Loucy (cell line): ENCODE results near the gene RPL26.

Experiments used
- EZH2phosphoT487 ChIP-seq: fragments of 200-600 bp; IDR thresholded peaks from 2 replicates; pipeline ENCODE4 v1.6.1; 2018; ENCODE audit warnings: antibody characterized with exemption, mild to moderate bottlenecking, moderate library complexity, borderline replicate concordance
- TF ChIP-seq, protein P1 (sequence below): fragments of 200-600 bp; sonication (generic); conservative IDR thresholded peaks from 2 replicates; pipeline ENCODE4 v1.5.1; 2014; ENCODE audit warnings: mild to moderate bottlenecking, antibody characterized with exemption, low read length

DNA sequence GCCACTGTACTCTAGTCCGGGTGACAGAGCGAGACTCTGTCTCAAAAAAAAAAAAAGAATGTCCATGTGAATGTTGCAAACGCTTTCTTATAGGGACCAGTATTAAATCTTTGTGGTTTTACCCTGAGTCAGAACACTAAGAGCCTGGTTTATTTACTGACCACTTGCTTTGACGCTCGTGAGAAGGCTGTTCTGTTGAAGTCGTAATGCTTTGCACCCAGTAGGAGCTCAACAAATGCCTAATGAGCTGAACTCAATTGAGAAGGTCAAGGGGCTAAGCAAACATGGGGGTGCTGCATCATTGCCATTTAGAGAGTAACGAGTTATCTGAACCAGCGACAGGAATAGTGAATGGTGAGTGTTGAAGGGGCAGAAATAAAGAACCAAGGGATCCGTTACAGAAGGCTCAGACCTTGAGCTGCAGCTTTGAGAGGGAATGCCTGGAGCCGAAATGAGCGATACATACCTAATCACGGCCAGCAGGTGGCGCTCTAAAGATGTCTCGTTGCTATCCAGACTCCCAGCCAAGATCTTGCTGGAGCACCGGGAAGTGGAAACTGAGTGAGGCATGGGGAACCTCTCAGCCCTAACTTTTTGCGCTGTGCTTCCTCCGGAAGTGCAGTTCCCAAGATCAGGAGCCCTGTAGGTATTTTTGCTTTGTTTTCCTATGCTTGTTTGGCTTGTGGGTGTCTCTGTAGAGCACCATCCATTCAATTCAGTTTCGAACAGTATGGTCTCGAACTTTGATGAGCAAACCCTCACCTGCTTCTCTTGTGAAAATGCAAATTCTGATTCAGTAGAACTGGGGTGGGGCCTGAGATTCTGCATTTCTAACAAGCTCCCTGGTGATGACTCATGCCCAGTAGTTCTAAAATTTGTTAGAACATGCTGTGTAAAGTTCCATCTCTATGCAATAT, 27.2 kb upstream of the RPL26 start:
- TF ChIP-seq, protein P1, sequence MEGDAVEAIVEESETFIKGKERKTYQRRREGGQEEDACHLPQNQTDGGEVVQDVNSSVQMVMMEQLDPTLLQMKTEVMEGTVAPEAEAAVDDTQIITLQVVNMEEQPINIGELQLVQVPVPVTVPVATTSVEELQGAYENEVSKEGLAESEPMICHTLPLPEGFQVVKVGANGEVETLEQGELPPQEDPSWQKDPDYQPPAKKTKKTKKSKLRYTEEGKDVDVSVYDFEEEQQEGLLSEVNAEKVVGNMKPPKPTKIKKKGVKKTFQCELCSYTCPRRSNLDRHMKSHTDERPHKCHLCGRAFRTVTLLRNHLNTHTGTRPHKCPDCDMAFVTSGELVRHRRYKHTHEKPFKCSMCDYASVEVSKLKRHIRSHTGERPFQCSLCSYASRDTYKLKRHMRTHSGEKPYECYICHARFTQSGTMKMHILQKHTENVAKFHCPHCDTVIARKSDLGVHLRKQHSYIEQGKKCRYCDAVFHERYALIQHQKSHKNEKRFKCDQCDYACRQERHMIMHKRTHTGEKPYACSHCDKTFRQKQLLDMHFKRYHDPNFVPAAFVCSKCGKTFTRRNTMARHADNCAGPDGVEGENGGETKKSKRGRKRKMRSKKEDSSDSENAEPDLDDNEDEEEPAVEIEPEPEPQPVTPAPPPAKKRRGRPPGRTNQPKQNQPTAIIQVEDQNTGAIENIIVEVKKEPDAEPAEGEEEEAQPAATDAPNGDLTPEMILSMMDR: peak; percentile 94
- no peak for TF ChIP-seq EZH2phosphoT487
